ENCODE results near the gene PLA2G3. TPM values are rescaled to one million over a fixed set of nuclear protein-coding genes. Genes with fewer than 3 reads are reported as not detected.

The PLA2G3 gene
- total RNA-seq, 4 donors from 2014 or later, result not detected

DNA sequence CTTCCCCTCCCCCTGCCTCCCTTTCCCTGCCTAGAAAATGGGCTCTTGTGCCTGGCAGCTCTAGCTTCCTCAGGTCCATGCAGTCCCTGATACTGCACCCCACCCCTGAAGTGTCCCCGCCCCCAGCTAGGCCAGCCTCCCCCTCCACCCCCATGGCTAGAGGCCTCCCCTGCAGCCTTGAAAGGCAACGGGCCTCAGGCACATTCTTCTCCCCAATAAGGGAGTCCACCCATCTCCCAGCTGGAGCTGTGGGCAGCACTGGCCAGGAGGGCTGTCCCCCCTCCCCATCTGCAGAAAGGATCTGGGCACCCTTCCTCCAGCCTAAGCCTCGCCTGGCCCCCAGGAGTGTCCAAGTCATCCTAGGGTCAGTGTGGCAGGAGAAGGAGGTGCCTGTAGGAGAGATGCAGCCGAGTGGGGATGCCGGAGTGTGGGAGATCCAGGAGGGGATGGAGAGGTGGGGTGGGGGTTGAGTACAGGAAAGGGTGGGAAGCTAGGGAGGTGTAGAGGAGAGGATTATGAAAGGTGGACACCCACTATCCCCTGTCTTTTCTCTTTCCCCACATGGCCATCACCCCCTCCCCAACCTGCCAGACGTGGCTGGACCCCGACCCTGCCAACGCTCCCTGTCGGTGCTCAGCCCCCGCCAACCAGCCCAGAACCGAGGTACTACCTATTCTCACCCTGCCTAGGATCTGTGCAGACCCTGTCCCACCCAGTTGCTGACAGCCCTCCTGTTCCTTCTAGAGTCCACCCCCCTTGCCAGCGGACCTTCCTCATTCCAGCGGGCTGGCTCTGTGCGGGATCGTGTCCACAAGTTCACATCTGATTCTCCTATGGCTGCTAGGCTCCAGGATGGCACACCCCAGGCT, 49.9 kb downstream of the PLA2G3 start:
- H3K27me3 ChIP-seq, result no peaks in the 10 kb centered on the region
- TF ChIP-seq, protein P1, sequence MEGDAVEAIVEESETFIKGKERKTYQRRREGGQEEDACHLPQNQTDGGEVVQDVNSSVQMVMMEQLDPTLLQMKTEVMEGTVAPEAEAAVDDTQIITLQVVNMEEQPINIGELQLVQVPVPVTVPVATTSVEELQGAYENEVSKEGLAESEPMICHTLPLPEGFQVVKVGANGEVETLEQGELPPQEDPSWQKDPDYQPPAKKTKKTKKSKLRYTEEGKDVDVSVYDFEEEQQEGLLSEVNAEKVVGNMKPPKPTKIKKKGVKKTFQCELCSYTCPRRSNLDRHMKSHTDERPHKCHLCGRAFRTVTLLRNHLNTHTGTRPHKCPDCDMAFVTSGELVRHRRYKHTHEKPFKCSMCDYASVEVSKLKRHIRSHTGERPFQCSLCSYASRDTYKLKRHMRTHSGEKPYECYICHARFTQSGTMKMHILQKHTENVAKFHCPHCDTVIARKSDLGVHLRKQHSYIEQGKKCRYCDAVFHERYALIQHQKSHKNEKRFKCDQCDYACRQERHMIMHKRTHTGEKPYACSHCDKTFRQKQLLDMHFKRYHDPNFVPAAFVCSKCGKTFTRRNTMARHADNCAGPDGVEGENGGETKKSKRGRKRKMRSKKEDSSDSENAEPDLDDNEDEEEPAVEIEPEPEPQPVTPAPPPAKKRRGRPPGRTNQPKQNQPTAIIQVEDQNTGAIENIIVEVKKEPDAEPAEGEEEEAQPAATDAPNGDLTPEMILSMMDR (IDR thresholded peaks at IDR 0.05), result no peak
- TF ChIP-seq POLR2A (IDR thresholded peaks at IDR 0.05), result no peak
- DNase-seq, result no peak
- H3K4me3 ChIP-seq, result peak overlapping the region in 1 of 4 donors; percentile 36
- H3K4me1 ChIP-seq, result peaks cover 0 to 29% (median 8%) of the 10 kb centered on the region in 4 donors
- H3K9me3 ChIP-seq, result no peaks in the 10 kb centered on the region
- H3K36me3 ChIP-seq, result peaks cover 0 to 75% (median 0%) of the 10 kb centered on the region in 3 donors
- H3K27ac ChIP-seq, result peak overlapping the region; percentile 30 to 65 (median 62)

DNA sequence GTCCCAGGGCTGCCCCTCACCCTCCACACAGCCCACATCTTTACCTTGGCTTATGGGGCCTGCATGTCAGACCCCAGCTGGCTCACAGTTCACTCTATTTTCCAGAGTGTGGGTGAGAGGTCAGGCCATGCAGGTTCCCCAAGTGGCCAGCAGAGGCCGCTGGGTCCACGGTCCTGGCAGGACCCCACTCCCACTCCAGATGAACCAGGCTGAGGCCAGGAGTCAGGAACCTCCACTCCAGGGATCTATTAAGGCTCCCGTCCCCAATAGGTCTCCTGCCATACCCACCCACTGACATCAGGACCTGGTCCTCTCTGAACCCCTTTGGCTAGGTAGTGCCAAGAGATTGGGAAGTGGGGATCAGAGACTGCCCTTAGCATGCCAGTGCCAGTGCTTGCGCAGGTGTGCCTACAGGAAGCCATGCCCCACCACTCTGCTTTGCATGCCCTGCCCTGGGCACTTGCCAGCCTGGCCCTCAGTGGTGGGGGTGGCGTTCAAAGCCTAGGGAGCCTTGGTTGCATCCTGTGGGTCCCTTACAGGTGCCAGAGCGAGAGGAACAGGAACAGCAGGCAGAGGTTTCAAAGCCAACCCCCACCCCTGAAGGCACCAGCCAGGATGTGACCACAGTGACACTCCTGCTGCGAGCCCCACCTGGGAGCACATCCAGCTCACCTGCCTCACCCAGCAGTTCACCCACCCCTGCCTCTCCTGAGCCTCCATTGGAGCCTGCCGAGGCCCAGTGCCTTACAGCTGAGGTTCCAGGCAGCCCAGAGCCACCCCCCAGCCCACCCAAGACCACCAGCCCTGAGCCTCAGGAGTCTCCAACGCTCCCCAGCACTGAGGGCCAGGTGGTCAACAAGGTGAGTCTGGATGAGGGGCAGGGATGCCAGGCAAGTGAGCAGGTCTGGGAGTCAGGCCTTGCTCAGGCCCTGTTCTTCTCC, 50.9 kb downstream of the PLA2G3 start:
- peaks cover 0 to 67% (median 0%) of the 10 kb centered on the region in 3 donors for H3K36me3 ChIP-seq
- peak; percentile 68 to 84 (median 68) for DNase-seq
- TF ChIP-seq POLR2A (IDR thresholded peaks at IDR 0.05), result no peak
- TF ChIP-seq, protein P1 (IDR thresholded peaks at IDR 0.05), result peak; percentile 73 to 88 (median 79)
- peak overlapping the region in 1 of 4 donors; percentile 31 for H3K4me3 ChIP-seq
- H3K27me3 ChIP-seq, result no peaks in the 10 kb centered on the region
- no peaks in the 10 kb centered on the region for H3K9me3 ChIP-seq
- peak overlapping the region; percentile 30 to 65 (median 62) for H3K27ac ChIP-seq
- H3K4me1 ChIP-seq, result peaks cover 0 to 31% (median 8%) of the 10 kb centered on the region in 4 donors

DNA sequence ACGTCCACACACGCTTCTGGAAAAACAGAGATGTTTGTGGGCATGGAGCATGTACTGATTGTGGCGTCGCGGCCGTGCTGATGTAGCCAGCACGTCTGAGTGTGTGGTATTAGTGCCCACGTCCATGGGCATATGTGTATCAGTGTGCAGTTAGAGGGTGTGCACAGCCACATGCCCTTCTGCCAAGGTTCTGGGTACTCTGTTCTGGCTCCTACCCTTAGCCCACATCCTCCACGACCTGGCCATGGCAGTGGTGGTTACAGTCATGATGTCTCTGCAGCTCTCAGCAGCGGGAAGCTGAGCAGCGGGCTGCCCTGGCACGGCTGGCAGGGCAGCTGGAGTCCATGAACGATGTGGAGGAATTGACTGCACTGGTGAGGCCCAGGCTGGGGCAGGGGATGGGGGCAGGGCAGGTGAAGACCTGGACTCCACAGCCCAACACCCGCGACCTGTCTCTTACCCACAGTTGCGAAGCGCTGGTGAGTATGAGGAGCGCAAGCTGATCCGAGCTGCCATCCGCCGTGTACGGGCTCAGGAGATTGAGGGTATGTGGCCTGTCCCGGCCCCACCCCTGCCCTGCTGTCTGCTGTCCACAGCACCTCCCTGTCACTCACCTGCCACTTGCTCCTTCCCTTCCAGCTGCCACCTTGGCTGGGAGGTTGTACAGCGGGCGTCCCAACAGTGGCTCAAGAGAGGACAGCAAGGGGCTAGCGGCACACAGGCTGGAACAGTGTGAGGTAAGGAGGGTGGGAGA, 51.9 kb downstream of the PLA2G3 start:
- Histone ChIP-seq H3K27ac (peak overlapping the region in 3 of 4 donors; percentile 62 to 65 (median 62)), H3K4me3 (peak overlapping the region in 1 of 4 donors; percentile 8), H3K4me1 (peaks cover 4 to 41% (median 15%) of the 10 kb centered on the region in 4 donors), H3K9me3 (no peaks in the 10 kb centered on the region), H3K36me3 (peaks cover 0 to 57% (median 0%) of the 10 kb centered on the region in 3 donors), H3K27me3 (no peaks in the 10 kb centered on the region)
- no peak for TF ChIP-seq POLR2A (IDR thresholded peaks at IDR 0.05)
- TF ChIP-seq, protein P1 (IDR thresholded peaks at IDR 0.05), result no peak
- DNase-seq, result peak in 1 of 3 donors; percentile 46

DNA sequence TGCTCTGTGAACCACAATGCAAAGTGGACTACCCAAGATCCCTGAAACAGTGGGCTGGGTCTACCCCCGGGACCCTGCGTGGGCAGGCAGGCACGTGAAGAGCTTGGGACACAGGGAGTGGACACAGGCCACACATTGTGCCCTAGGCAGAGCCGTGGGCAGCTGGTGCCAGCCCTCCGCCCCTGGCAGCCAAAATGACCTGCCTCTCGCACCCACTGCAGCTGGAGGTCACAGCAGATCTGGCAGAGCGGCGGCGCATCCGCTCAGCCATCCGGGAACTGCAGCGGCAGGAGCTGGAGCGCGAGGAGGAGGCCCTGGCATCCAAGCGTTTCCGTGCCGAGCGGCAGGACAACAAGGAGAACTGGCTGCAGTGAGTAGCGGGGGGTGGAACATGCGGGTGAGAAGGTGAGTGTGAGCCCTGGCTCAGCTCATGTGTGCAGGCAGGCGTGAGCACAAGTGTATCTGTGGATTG, 52.5 kb downstream of the PLA2G3 start:
- Histone ChIP-seq H3K4me3 (no peak overlapping the region), H3K9me3 (no peaks in the 10 kb centered on the region), H3K27ac (peak overlapping the region in 3 of 4 donors; percentile 38 to 94 (median 62)), H3K4me1 (peaks cover 4 to 48% (median 15%) of the 10 kb centered on the region in 4 donors), H3K36me3 (peaks cover 0 to 51% (median 0%) of the 10 kb centered on the region in 3 donors), H3K27me3 (no peaks in the 10 kb centered on the region)
- DNase-seq, result peak in 1 of 3 donors; percentile 35
- TF ChIP-seq, protein P1 (IDR thresholded peaks at IDR 0.05), result no peak
- no peak for TF ChIP-seq POLR2A (IDR thresholded peaks at IDR 0.05)
